Endometrial microvascular endothelial cells (primary cell): ENCODE results near the gene DOCK4. TPM values are rescaled to one million over a fixed set of nuclear protein-coding genes. Genes with fewer than 3 reads are reported as not detected.

ENCODE experiments used
- in situ Hi-C: cut with HindIII; loops from 2 replicates; pipeline ENCODE4 v1.10.0; 2017; ENCODE audit warnings: low sequenced_read_pairs, low pct_unique_long_range_greater_than_20kb; ENCODE audit errors: inconsistent ontology term
- total RNA-seq: library from RNA; depleted of rRNA; stranded (reverse); fragments of >200 nt; gene quantifications from one replicate; pipeline ENCODE4 v1.2.3, GENCODE V29; 2015; ENCODE audit errors: inconsistent ontology term

DOCK4 gene
- total RNA-seq, 1 donor from 2014 or later, result 49.5 TPM

GRCh38 chr7:112199035-112199655 is 7.1 kb downstream of the DOCK4 start:
- in situ Hi-C loops, result no loop called here

- in situ Hi-C loops, result no loop called here
Observed at GRCh38 chr7:112197322-112197721, 8.9 kb downstream of the DOCK4 start.

- in situ Hi-C loops, result no loop called here
Observed at GRCh38 chr7:112195717-112196116, 10.5 kb downstream of the DOCK4 start.

GRCh38 chr7:112193915-112194502 is 12.2 kb downstream of the DOCK4 start:
- in situ Hi-C loops, result no loop called here

GRCh38 chr7:112192236-112193154 is 13.7 kb downstream of the DOCK4 start:
- in situ Hi-C loops, result no loop called here

GRCh38 chr7:112190120-112190519 is 16.1 kb downstream of the DOCK4 start:
- in situ Hi-C loops, result no loop called here

- in situ Hi-C loops, result no loop called here
Observed at GRCh38 chr7:112189691-112190090, 16.5 kb downstream of the DOCK4 start.

- in situ Hi-C loops, result no loop called here
Observed at GRCh38 chr7:112188257-112188656, 17.9 kb downstream of the DOCK4 start.

- in situ Hi-C loops, result no loop called here
Observed at GRCh38 chr7:112186300-112186699, 19.9 kb downstream of the DOCK4 start.

- in situ Hi-C loops, result no loop called here
Observed at GRCh38 chr7:112185005-112185834, 21.0 kb downstream of the DOCK4 start.

- in situ Hi-C loops, result no loop called here
Observed at GRCh38 chr7:112184455-112184854, 21.7 kb downstream of the DOCK4 start.

- in situ Hi-C loops, result no loop called here
Observed at GRCh38 chr7:112183266-112183665, 22.9 kb downstream of the DOCK4 start.

GRCh38 chr7:112182749-112183148 is 23.4 kb downstream of the DOCK4 start:
- in situ Hi-C loops, result no loop called here

GRCh38 chr7:112180223-112180622 is 26.0 kb downstream of the DOCK4 start:
- in situ Hi-C loops, result no loop called here

- in situ Hi-C loops, result no loop called here
Observed at GRCh38 chr7:112176693-112177415, 29.3 kb downstream of the DOCK4 start.

GRCh38 chr7:112176241-112176640 is 30.0 kb downstream of the DOCK4 start:
- in situ Hi-C loops, result no loop called here

GRCh38 chr7:112174192-112174591 is 32.0 kb downstream of the DOCK4 start:
- in situ Hi-C loops, result no loop called here

GRCh38 chr7:112173568-112173905 is 32.7 kb downstream of the DOCK4 start:
- in situ Hi-C loops, result no loop called here
